SK-N-SH (cell line): Measurements from ENCODE around the gene NKIRAS1.

Experiments used
- CHD2 ChIP-seq: fragments of 150-350 bp; IDR thresholded peaks from 2 replicates; pipeline ENCODE4 v1.6.1; 2018; ENCODE audit warnings: low read length; ENCODE audit not compliant: partially characterized antibody
- CTCF ChIP-seq: fragments of 200-600 bp; sonication (generic); IDR thresholded peaks from 2 replicates; pipeline ENCODE4 v1.6.1; 2017; ENCODE audit warnings: antibody characterized with exemption, mild to moderate bottlenecking, moderate library complexity
- FOSL2 ChIP-seq: IDR thresholded peaks from 2 replicates; pipeline ENCODE4 v1.4.0; 2012; ENCODE audit warnings: low read depth, mild to moderate bottlenecking, moderate library complexity, borderline replicate concordance
- FOXM1 ChIP-seq: IDR thresholded peaks from 2 replicates; pipeline ENCODE4 v1.4.0; 2012; ENCODE audit warnings: low read depth, mild to moderate bottlenecking
- MXI1 ChIP-seq: IDR thresholded peaks from 2 replicates; pipeline ENCODE4 v1.6.1; 2012; ENCODE audit warnings: mild to moderate bottlenecking, low read depth, low read length, improper control_type of control experiment
- POLR2AphosphoS5 ChIP-seq: IDR thresholded peaks from 2 replicates; pipeline ENCODE4 v1.6.1; 2012; ENCODE audit warnings: low read depth, low read length
- RAD21 ChIP-seq: IDR thresholded peaks from 2 replicates; pipeline ENCODE4 v1.6.1; 2012; ENCODE audit warnings: mild to moderate bottlenecking, low read length
- RFX5 ChIP-seq: IDR thresholded peaks from 2 replicates; pipeline ENCODE4 v1.6.1; 2012; ENCODE audit warnings: mild to moderate bottlenecking, improper control_type of control experiment, low read length
- SIN3A ChIP-seq: IDR thresholded peaks from 2 replicates; pipeline ENCODE4 v1.6.1; 2012; ENCODE audit warnings: low read depth, mild to moderate bottlenecking, low read length, moderate library complexity, borderline replicate concordance
- TAF1 ChIP-seq: IDR thresholded peaks from 2 replicates; pipeline ENCODE4 v1.6.1; 2012; ENCODE audit warnings: low read depth, mild to moderate bottlenecking, low read length, moderate library complexity, borderline replicate concordance
- TCF12 ChIP-seq: IDR thresholded peaks from 2 replicates; pipeline ENCODE4 v1.4.0; 2012
- YY1 ChIP-seq: IDR thresholded peaks from 2 replicates; pipeline ENCODE4 v1.4.0; 2012; ENCODE audit warnings: low read depth, mild to moderate bottlenecking
- TF ChIP-seq, protein P1 (sequence below): IDR thresholded peaks from 2 replicates; pipeline ENCODE4 v1.6.1; 2012; ENCODE audit warnings: mild to moderate bottlenecking, low read depth, low read length, moderate library complexity

GRCh38 chr3:23931597-23931996 lies 14.8 kb upstream of the NKIRAS1 start:
- TF ChIP-seq SIN3A, result no peak
- TF ChIP-seq TCF12, result no peak
- no peak for TF ChIP-seq CTCF
- no peak for TF ChIP-seq FOXM1
- no peak for TF ChIP-seq MXI1
- TF ChIP-seq YY1, result no peak
- no peak for TF ChIP-seq POLR2AphosphoS5
- no peak for TF ChIP-seq RAD21
- TF ChIP-seq RFX5, result no peak
- TF ChIP-seq CHD2, result no peak
- TF ChIP-seq FOSL2, result no peak
- TF ChIP-seq TAF1, result no peak
- TF ChIP-seq, protein P1, sequence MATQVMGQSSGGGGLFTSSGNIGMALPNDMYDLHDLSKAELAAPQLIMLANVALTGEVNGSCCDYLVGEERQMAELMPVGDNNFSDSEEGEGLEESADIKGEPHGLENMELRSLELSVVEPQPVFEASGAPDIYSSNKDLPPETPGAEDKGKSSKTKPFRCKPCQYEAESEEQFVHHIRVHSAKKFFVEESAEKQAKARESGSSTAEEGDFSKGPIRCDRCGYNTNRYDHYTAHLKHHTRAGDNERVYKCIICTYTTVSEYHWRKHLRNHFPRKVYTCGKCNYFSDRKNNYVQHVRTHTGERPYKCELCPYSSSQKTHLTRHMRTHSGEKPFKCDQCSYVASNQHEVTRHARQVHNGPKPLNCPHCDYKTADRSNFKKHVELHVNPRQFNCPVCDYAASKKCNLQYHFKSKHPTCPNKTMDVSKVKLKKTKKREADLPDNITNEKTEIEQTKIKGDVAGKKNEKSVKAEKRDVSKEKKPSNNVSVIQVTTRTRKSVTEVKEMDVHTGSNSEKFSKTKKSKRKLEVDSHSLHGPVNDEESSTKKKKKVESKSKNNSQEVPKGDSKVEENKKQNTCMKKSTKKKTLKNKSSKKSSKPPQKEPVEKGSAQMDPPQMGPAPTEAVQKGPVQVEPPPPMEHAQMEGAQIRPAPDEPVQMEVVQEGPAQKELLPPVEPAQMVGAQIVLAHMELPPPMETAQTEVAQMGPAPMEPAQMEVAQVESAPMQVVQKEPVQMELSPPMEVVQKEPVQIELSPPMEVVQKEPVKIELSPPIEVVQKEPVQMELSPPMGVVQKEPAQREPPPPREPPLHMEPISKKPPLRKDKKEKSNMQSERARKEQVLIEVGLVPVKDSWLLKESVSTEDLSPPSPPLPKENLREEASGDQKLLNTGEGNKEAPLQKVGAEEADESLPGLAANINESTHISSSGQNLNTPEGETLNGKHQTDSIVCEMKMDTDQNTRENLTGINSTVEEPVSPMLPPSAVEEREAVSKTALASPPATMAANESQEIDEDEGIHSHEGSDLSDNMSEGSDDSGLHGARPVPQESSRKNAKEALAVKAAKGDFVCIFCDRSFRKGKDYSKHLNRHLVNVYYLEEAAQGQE, result no peak
